GM10266 (cell line): ENCODE results near the gene GALNT11.

Experiments used
- DNase-seq: peaks from one replicate; pipeline ENCODE4 v3.0.0; 2012; ENCODE audit errors: extremely low spot score
- TF ChIP-seq, protein P1 (sequence below): IDR thresholded peaks from 2 replicates; pipeline ENCODE4 v1.5.1; 2012; ENCODE audit warnings: mild to moderate bottlenecking, low read depth; ENCODE audit not compliant: control insufficient read depth, insufficient read depth; ENCODE audit errors: missing control alignments

GALNT11 gene

DNA sequence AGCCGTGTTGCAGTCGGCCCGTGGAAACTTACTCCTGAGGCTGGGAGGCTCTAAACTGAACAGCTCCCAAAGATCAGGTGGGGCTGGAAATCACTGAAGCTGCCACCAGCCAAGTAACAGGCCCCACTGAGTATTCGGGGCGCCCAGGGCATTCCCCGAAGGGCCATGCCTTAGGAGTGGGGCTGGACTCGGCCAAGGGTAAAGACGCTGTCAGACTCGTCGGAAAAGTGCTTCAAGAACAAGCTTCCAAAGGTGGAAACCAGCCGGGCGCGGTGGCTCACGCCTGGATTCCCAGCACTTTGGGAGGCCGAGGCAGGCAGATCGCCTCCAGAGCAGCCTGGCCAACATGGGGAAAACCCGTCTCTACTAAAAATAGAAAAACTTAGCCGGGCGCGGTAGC lies 102.8 kb downstream of the GALNT11 start:
- TF ChIP-seq, protein P1, sequence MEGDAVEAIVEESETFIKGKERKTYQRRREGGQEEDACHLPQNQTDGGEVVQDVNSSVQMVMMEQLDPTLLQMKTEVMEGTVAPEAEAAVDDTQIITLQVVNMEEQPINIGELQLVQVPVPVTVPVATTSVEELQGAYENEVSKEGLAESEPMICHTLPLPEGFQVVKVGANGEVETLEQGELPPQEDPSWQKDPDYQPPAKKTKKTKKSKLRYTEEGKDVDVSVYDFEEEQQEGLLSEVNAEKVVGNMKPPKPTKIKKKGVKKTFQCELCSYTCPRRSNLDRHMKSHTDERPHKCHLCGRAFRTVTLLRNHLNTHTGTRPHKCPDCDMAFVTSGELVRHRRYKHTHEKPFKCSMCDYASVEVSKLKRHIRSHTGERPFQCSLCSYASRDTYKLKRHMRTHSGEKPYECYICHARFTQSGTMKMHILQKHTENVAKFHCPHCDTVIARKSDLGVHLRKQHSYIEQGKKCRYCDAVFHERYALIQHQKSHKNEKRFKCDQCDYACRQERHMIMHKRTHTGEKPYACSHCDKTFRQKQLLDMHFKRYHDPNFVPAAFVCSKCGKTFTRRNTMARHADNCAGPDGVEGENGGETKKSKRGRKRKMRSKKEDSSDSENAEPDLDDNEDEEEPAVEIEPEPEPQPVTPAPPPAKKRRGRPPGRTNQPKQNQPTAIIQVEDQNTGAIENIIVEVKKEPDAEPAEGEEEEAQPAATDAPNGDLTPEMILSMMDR = no peak
- DNase-seq = no peak

DNA sequence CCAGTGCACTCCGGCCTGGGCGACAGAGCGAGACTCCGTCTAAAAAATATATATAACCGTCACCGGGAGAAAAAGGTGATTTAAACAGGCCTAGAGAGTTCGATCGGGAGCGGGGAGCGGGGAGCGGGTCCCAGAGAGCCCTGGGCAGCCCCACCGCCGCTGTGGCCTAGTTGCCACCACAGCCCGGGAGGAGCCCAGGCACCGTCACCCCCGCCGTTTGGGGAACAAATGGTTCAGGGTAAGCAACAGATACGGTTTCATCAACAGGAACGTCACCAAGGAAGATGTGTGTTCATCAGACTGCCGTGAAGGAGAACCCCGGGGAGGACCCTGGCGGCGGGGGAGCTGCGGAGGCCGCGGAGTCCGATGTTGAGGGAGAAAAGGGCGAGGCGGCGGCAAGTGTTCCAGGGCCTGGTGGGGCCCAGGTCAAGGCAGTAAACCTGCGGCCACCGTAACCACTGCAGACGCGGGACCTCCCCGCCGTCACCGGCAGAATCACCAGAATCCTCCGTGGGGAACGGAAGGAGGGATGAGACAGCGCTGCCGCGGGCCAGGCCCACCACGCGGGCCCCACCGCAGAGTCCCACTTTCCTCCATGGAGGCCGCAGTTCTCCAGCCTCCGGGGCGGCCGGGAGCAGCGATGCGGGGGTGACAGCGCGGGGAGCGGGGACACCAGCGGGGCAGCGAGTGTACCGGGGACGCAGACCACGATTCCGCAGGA lies 103.4 kb downstream of the GALNT11 start:
- TF ChIP-seq, protein P1 = no peak
- no peak for DNase-seq

DNA sequence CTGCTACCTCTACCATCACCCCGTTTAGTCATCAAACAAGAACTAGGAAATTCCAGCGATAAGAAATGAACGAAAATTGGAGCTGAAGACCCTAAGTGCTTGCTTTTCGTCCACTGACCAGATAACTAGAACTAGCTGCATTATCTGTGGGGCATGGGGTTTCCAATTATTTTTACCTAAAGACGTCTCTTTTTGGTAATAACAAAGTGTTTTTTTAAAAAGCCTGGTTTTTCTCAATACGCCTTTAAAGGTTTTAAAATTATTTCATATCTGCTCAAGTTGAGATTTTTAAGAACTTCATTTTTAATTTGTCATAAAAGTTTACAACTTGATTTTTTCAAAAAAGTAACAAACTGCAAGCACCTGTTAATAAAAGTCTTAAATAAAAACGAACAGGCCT lies 104.2 kb downstream of the GALNT11 start:
- no peak for DNase-seq
- TF ChIP-seq, protein P1 = no peak

DNA sequence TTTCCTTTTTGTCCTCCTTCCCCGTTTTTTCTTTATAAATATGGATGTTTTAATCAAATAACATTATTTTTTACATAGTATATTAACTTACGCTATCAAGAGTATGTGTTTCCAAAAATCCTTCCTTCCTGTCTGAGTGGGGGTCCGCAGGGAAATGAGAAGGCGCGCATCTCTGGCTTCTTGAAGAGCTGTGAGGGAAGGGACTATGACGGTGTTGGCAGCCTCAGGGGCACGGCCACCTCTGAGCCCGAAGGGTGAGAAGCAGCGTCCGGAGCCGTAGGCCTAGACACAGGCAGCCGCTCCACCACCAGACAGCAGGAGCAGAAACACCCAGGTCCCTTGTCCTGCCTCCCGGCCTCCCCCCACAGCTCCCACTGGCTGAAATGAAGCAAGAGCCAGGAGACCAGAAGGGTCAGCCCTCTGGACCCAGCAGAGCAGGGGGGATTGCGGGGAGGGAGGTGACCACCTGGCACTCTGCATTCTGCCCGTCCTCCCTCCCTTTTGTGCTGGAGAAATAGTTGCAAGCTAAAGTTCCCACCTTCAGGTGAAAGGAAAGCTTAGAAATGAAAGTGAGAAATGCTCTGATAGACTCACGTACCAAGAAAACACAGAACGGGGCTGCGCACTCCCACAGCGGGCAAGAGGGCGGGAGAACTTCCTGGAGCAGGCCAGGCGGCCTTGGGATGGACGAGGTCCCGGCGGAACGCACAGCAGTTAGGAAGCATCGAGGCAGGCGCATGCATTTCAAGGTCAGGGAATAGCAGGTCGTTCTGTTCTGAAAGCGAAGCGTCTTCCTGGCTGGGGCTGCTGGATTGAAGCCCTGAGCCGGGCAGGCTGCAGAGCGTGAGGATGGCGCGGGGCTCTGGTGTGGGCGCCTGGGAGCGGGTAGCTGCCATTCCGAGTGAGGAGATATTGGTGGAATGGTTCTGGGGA lies 105.5 kb downstream of the GALNT11 start:
- TF ChIP-seq, protein P1 = no peak
- DNase-seq = no peak

DNA sequence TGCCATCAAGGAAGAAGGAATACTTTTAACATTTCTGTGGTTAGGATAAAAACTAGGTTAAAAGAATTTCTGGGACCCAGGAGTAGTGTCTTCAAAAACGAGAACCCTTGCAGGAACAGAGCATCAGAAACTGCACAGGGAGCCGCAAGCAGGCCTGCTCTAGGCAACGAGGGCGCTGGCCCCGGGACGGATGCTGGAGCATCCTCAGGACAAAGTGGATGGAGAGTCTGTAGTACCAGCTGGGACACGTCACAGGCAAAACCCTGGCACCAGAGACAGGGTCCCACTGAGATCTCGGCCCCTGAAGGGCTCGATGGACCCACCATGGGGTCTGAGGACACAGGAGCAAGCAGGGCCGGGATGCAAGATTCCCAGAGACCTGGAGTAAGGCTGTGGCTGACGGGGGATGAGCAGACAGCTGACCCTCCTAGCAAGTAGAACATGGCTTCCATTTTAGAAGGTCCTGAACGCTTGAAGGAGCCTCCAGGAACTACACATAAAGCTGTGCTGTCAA lies 106.6 kb downstream of the GALNT11 start:
- TF ChIP-seq, protein P1 = no peak
- DNase-seq = no peak

DNA sequence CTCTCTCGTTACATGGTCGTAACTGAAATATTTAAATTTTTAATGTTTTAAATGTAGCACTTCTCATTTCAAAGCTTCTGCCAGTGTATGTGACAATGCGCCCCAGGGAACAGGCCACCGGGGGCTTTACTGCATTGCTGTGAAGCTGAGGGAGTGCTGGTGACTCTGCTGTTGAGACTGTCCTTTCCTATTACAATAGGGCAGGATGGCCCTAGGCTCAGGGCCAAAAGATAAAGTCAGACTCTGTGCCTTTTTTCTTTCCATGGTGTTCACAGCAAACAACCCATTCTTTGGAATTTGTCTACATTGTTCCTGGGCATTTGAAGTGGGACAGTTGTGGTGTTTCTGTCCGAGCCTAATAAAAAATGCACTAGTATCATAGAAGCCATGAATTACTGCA lies 107.3 kb downstream of the GALNT11 start:
- TF ChIP-seq, protein P1 = no peak
- DNase-seq = no peak
